Peyer's patch (tissue), 4 donors: Measurements from ENCODE around the gene CBX5.

Experiments
- CTCF ChIP-seq, 6 experiments: fragments of 450-650 bp in 4 of 6; fragments of 200-600 bp in 2 of 6; sonication (generic) in 1 of 6; IDR thresholded peaks; one replicate each; pipeline ENCODE4 v1.5.1; 2017 to 2019; ENCODE audit warnings: antibody characterized with exemption in 6 of 6, mild to moderate bottlenecking in 3 of 6, moderate library complexity in 1 of 6
- POLR2A ChIP-seq, 2 donors: fragments of 450-650 bp; IDR thresholded peaks; one replicate each; pipeline ENCODE4 v1.5.1; 2017; ENCODE audit warnings: antibody characterized with exemption in 2 of 2, mild to moderate bottlenecking in 2 of 2, moderate library complexity in 2 of 2

- TF ChIP-seq CTCF (IDR thresholded peaks at IDR 0.05): no peak
- TF ChIP-seq POLR2A (IDR thresholded peaks at IDR 0.05): no peak
Measured at GRCh38 chr12:54276368-54276767, 3.6 kb downstream of the CBX5 start.
